Loucy (cell line): ENCODE data around the gene TDRD1.

Experiments used
- H2AFZ ChIP-seq: fragments of 200-600 bp; sonication (generic); 2 replicates; pipeline ENCODE4 v1.6.0; 2016; ENCODE audit warnings: antibody characterized with exemption, mild to moderate bottlenecking, low read length, moderate library complexity
- H3F3A ChIP-seq: fragments of 200-600 bp; 2 replicates; pipeline ENCODE4 v1.6.0; 2016; ENCODE audit warnings: antibody characterized with exemption, low read depth, mild to moderate bottlenecking
- H3K27me3 ChIP-seq: fragments of 200-600 bp; sonication (generic); 2 replicates; pipeline ENCODE4 v1.6.1; 2014; ENCODE audit warnings: low read length, mild to moderate bottlenecking; ENCODE audit not compliant: insufficient read depth, poor library complexity, severe bottlenecking
- H3K36me3 ChIP-seq: fragments of 200-600 bp; sonication (generic); 2 replicates; pipeline ENCODE4 v1.6.1; 2016; ENCODE audit warnings: low read length; ENCODE audit not compliant: insufficient read depth
- H3K4me1 ChIP-seq: fragments of 200-600 bp; sonication (generic); 2 replicates; pipeline ENCODE4 v1.5.1; 2014; ENCODE audit warnings: low read length, mild to moderate bottlenecking; ENCODE audit not compliant: insufficient read depth, poor library complexity, severe bottlenecking
- H3K4me2 ChIP-seq: fragments of 200-600 bp; sonication (generic); 2 replicates; pipeline ENCODE4 v1.6.0; 2014; ENCODE audit warnings: antibody characterized with exemption, low read length, low read depth, mild to moderate bottlenecking; ENCODE audit not compliant: poor library complexity, severe bottlenecking
- H3K4me3 ChIP-seq: fragments of 200-600 bp; sonication (generic); 2 replicates; pipeline ENCODE4 v1.5.1; 2014; ENCODE audit warnings: low read length, mild to moderate bottlenecking, mixed read lengths; ENCODE audit not compliant: poor library complexity, severe bottlenecking
- H3K79me2 ChIP-seq: fragments of 200-600 bp; sonication (generic); 2 replicates; pipeline ENCODE4 v1.6.1; 2014; ENCODE audit warnings: low read length; ENCODE audit not compliant: insufficient read depth
- H3K9ac ChIP-seq: fragments of 200-600 bp; sonication (generic); 2 replicates; pipeline ENCODE4 v1.6.0; 2014; ENCODE audit warnings: mild to moderate bottlenecking, low read depth, low read length, moderate library complexity; ENCODE audit not compliant: poor library complexity, severe bottlenecking
- H3K9me2 ChIP-seq: fragments of 200-600 bp; sonication (generic); replicated peaks from 2 replicates; pipeline ENCODE4 v1.6.1; 2016; ENCODE audit warnings: low read depth, low read length, mixed read lengths
- H3K9me3 ChIP-seq: fragments of 200-600 bp; sonication (generic); 2 replicates; pipeline ENCODE4 v1.6.1; 2014; ENCODE audit warnings: mild to moderate bottlenecking, antibody characterized with exemption, low read length, low read depth; ENCODE audit not compliant: insufficient read depth
- H4K20me1 ChIP-seq: fragments of 200-600 bp; sonication (generic); 2 replicates; pipeline ENCODE4 v1.6.0; 2014; ENCODE audit warnings: antibody characterized with exemption, low read length, mild to moderate bottlenecking; ENCODE audit not compliant: insufficient read depth, poor library complexity, severe bottlenecking
- CTCF ChIP-seq: fragments of 200-600 bp; sonication (generic); conservative IDR thresholded peaks from 2 replicates; pipeline ENCODE4 v1.5.1; 2014; ENCODE audit warnings: mild to moderate bottlenecking, antibody characterized with exemption, low read length
- EZH2phosphoT487 ChIP-seq: fragments of 200-600 bp; IDR thresholded peaks from 2 replicates; pipeline ENCODE4 v1.6.1; 2018; ENCODE audit warnings: antibody characterized with exemption, mild to moderate bottlenecking, moderate library complexity, borderline replicate concordance

The TDRD1 gene

GRCh38 chr10:114259824-114260223, 80.7 kb downstream of the TDRD1 start:
- Histone ChIP-seq H2AFZ (no peak overlapping the region), H3K27me3 (no peaks in the 10 kb centered on the region), H3F3A (peaks cover 5% of the 10 kb centered on the region; the same call in 1 of the 2 replicates), H3K9ac (no peak overlapping the region), H3K4me3 (no peak overlapping the region), H3K9me3 (no peaks in the 10 kb centered on the region), H4K20me1 (no peaks in the 10 kb centered on the region), H3K79me2 (no peaks in the 10 kb centered on the region), H3K4me1 (peaks cover 43% of the 10 kb centered on the region), H3K4me2 (no peak overlapping the region), H3K9me2 (no peaks in the 10 kb centered on the region), H3K36me3 (no peaks in the 10 kb centered on the region)
- TF ChIP-seq EZH2phosphoT487 (no peak), CTCF (no peak)

- Histone ChIP-seq H3K9me2 (no peaks in the 10 kb centered on the region), H3K4me2 (no peak overlapping the region), H3K9me3 (no peaks in the 10 kb centered on the region), H2AFZ (no peak overlapping the region), H3K4me1 (peaks cover 43% of the 10 kb centered on the region), H4K20me1 (no peaks in the 10 kb centered on the region), H3K4me3 (no peak overlapping the region), H3K9ac (no peak overlapping the region), H3K79me2 (no peaks in the 10 kb centered on the region), H3K36me3 (no peaks in the 10 kb centered on the region), H3K27me3 (no peaks in the 10 kb centered on the region), H3F3A (peaks cover 5% of the 10 kb centered on the region; the same call in 1 of the 2 replicates)
- TF ChIP-seq EZH2phosphoT487 (no peak), CTCF (no peak)
Observed at GRCh38 chr10:114260366-114260765, 81.2 kb downstream of the TDRD1 start.

- Histone ChIP-seq H3K9ac (no peak overlapping the region), H3F3A (peaks cover 5% of the 10 kb centered on the region; the same call in 1 of the 2 replicates), H3K27me3 (no peaks in the 10 kb centered on the region), H3K4me1 (peaks cover 43% of the 10 kb centered on the region), H2AFZ (no peak overlapping the region), H3K4me2 (peak overlapping the region; percentile 35), H3K36me3 (no peaks in the 10 kb centered on the region), H3K9me3 (no peaks in the 10 kb centered on the region), H3K9me2 (no peaks in the 10 kb centered on the region), H3K79me2 (no peaks in the 10 kb centered on the region), H4K20me1 (no peaks in the 10 kb centered on the region), H3K4me3 (no peak overlapping the region)
- TF ChIP-seq EZH2phosphoT487: no peak
- no peak for TF ChIP-seq CTCF
Observed at GRCh38 chr10:114261076-114261475, 81.9 kb downstream of the TDRD1 start.
